Trophoblast cell (in vitro differentiated cells and primary cell): Measurements from ENCODE around the gene EPN2.

Experiments used
- DNase-seq, 2 donors: peaks; one replicate each; pipeline ENCODE4 v3.0.0-alpha.2; 2016
- H2AFZ ChIP-seq: 2 replicates; pipeline ENCODE4 v1.6.1; 2013; ENCODE audit warnings: low read length, moderate library complexity, mild to moderate bottlenecking; ENCODE audit not compliant: insufficient read depth, poor library complexity
- H2AK5ac ChIP-seq: 2 replicates; pipeline ENCODE4 v1.6.1; 2013; ENCODE audit warnings: mild to moderate bottlenecking, low read length
- H2BK120ac ChIP-seq: 2 replicates; pipeline ENCODE4 v1.6.1; 2013; ENCODE audit warnings: low read length, mild to moderate bottlenecking, moderate library complexity; ENCODE audit not compliant: insufficient read depth, poor library complexity
- H2BK12ac ChIP-seq: 2 replicates; pipeline ENCODE4 v1.6.1; 2013; ENCODE audit warnings: mild to moderate bottlenecking, low read length, moderate library complexity
- H2BK5ac ChIP-seq: 2 replicates; pipeline ENCODE4 v1.6.1; 2013; ENCODE audit warnings: low read length, low read depth, moderate library complexity, mild to moderate bottlenecking; ENCODE audit not compliant: poor library complexity
- H3K14ac ChIP-seq: 2 replicates; pipeline ENCODE4 v1.6.1; 2013; ENCODE audit warnings: mild to moderate bottlenecking, low read length
- H3K18ac ChIP-seq: 2 replicates; pipeline ENCODE4 v1.6.1; 2013; ENCODE audit warnings: mild to moderate bottlenecking, low read length
- H3K23ac ChIP-seq: 2 replicates; pipeline ENCODE4 v1.6.1; 2013; ENCODE audit warnings: low read length
- H3K27ac ChIP-seq: 2 replicates; pipeline ENCODE4 v1.5.1; 2013; ENCODE audit warnings: low read depth, mild to moderate bottlenecking, inconsistent platforms, low read length, moderate library complexity
- H3K27me3 ChIP-seq: 2 replicates; pipeline ENCODE4 v1.6.1; 2013; ENCODE audit warnings: inconsistent platforms, mild to moderate bottlenecking, low read length, moderate library complexity; ENCODE audit not compliant: insufficient read depth
- H3K36me3 ChIP-seq, 2 experiments: 1 replicate in 1 of 2; 2 replicates in 1 of 2; pipeline ENCODE4 v1.6.1; 2013; ENCODE audit warnings: low read length in 2 of 2, mild to moderate bottlenecking in 2 of 2, moderate library complexity in 1 of 2; ENCODE audit not compliant: insufficient read depth in 2 of 2, control insufficient read depth in 1 of 2
- H3K4ac ChIP-seq: 2 replicates; pipeline ENCODE4 v1.6.1; 2013; ENCODE audit warnings: low read depth, mild to moderate bottlenecking, low read length, moderate library complexity
- H3K4me1 ChIP-seq, 2 experiments: 1 replicate in 1 of 2; 2 replicates in 1 of 2; pipeline ENCODE4 v1.6.1; 2013; ENCODE audit warnings: low read length in 2 of 2, mild to moderate bottlenecking in 2 of 2, moderate library complexity in 1 of 2; ENCODE audit not compliant: insufficient read depth in 2 of 2, control insufficient read depth in 1 of 2
- H3K4me2 ChIP-seq: 2 replicates; pipeline ENCODE4 v1.6.1; 2013; ENCODE audit warnings: inconsistent platforms, mild to moderate bottlenecking, low read length, moderate library complexity
- H3K4me3 ChIP-seq: 2 replicates; pipeline ENCODE4 v1.5.1; 2013; ENCODE audit warnings: mild to moderate bottlenecking, low read depth, low read length, inconsistent platforms
- H3K79me1 ChIP-seq: one replicate; pipeline ENCODE4 v1.6.1; 2013; ENCODE audit warnings: low read length
- H3K79me2 ChIP-seq: 2 replicates; pipeline ENCODE4 v1.6.1; 2013; ENCODE audit warnings: low read length, mild to moderate bottlenecking; ENCODE audit not compliant: control insufficient read depth, insufficient read depth, poor library complexity
- H3K9ac ChIP-seq: 2 replicates; pipeline ENCODE4 v1.6.1; 2013; ENCODE audit warnings: mild to moderate bottlenecking, low read length
- H3K9me3 ChIP-seq: 2 replicates; pipeline ENCODE4 v1.6.1; 2013; ENCODE audit warnings: low read depth, mild to moderate bottlenecking, control low read depth, inconsistent platforms, low read length; ENCODE audit not compliant: insufficient read depth
- H4K12ac ChIP-seq: 2 replicates; pipeline ENCODE4 v1.6.1; 2013; ENCODE audit warnings: low read depth, mild to moderate bottlenecking, low read length, moderate library complexity
- H4K8ac ChIP-seq: 2 replicates; pipeline ENCODE4 v1.6.1; 2013; ENCODE audit warnings: low read depth, mild to moderate bottlenecking, low read length, moderate library complexity
- H4K91ac ChIP-seq: one replicate; pipeline ENCODE4 v1.6.1; 2013; ENCODE audit warnings: low read depth, mild to moderate bottlenecking, low read length, moderate library complexity
- WGBS: extraction: QIAGEN DNeasy Blood & Tissue Kit; methylation state at CpG from one replicate; pipeline ENCODE4 v1.1.7; 2013; ENCODE audit warnings: missing lambda C conversion rate; ENCODE audit not compliant: insufficient read length, insufficient coverage; ENCODE audit errors: extremely low coverage; 5-methylcytosine and 5-hydroxymethylcytosine counted together

EPN2 gene

GRCh38 chr17:19363460-19364035 lies 126.4 kb downstream of the EPN2 start:
- H3K4me1 ChIP-seq: peaks cover 4% of the 10 kb centered on the region in 2 experiments
- no peak overlapping the region for H4K12ac ChIP-seq
- H3K27ac ChIP-seq: no peak overlapping the region
- H3K4me2 ChIP-seq: no peak overlapping the region
- H3K23ac ChIP-seq: no peak overlapping the region
- H3K79me2 ChIP-seq: peaks cover 2% of the 10 kb centered on the region
- no peak overlapping the region for H2BK5ac ChIP-seq
- no CpG with 5 or more reads among the region's 6 CpGs for WGBS
- no peak for DNase-seq
- H3K27me3 ChIP-seq: no peaks in the 10 kb centered on the region
- no peak overlapping the region for H3K9ac ChIP-seq
- no peak overlapping the region for H2AFZ ChIP-seq
- no peak overlapping the region for H3K4ac ChIP-seq
- H2AK5ac ChIP-seq: no peak overlapping the region
- H2BK120ac ChIP-seq: no peak overlapping the region
- peaks cover 2% of the 10 kb centered on the region for H3K9me3 ChIP-seq
- H3K18ac ChIP-seq: no peak overlapping the region
- no peak overlapping the region for H2BK12ac ChIP-seq
- peaks cover 8% of the 10 kb centered on the region for H3K79me1 ChIP-seq
- H4K91ac ChIP-seq: no peak overlapping the region
- no peak overlapping the region for H3K14ac ChIP-seq
- no peak overlapping the region for H3K4me3 ChIP-seq
- H3K36me3 ChIP-seq: no peaks in the 10 kb centered on the region
- H4K8ac ChIP-seq: no peak overlapping the region

- no peak for DNase-seq
- WGBS: no CpG with 5 or more reads among the region's 14 CpGs
- Histone ChIP-seq H2AK5ac (no peak overlapping the region), H3K36me3 (no peaks in the 10 kb centered on the region), H3K9ac (no peak overlapping the region), H3K4me1 (peaks cover 4% of the 10 kb centered on the region in 2 experiments), H3K4me3 (no peak overlapping the region), H2AFZ (no peak overlapping the region), H3K79me1 (peaks cover 8% of the 10 kb centered on the region), H3K23ac (no peak overlapping the region), H3K4ac (no peak overlapping the region), H3K79me2 (peaks cover 2% of the 10 kb centered on the region), H3K18ac (no peak overlapping the region), H2BK120ac (no peak overlapping the region), H3K9me3 (peaks cover 2% of the 10 kb centered on the region), H4K91ac (no peak overlapping the region), H4K12ac (no peak overlapping the region), H3K4me2 (no peak overlapping the region), H3K14ac (no peak overlapping the region), H3K27me3 (no peaks in the 10 kb centered on the region), H3K27ac (no peak overlapping the region), H2BK12ac (no peak overlapping the region), H4K8ac (no peak overlapping the region), H2BK5ac (no peak overlapping the region)
Measured at GRCh38 chr17:19364699-19365498, 127.7 kb downstream of the EPN2 start.

GRCh38 chr17:19365499-19365817 lies 128.3 kb downstream of the EPN2 start:
- no peak overlapping the region for H4K91ac ChIP-seq
- no peak overlapping the region for H4K12ac ChIP-seq
- H3K79me1 ChIP-seq: peaks cover 8% of the 10 kb centered on the region
- H3K9me3 ChIP-seq: peaks cover 2% of the 10 kb centered on the region
- no peak for DNase-seq
- H3K23ac ChIP-seq: no peak overlapping the region
- no peak overlapping the region for H3K14ac ChIP-seq
- no peak overlapping the region for H2BK5ac ChIP-seq
- H2BK12ac ChIP-seq: no peak overlapping the region
- H3K4me1 ChIP-seq: peaks cover 4 to 6% of the 10 kb centered on the region in 2 experiments
- H3K36me3 ChIP-seq: no peaks in the 10 kb centered on the region
- H2BK120ac ChIP-seq: no peak overlapping the region
- no peak overlapping the region for H2AK5ac ChIP-seq
- H3K79me2 ChIP-seq: peaks cover 2% of the 10 kb centered on the region
- no CpG with 5 or more reads among the region's 4 CpGs for WGBS
- H3K4me2 ChIP-seq: no peak overlapping the region
- no peak overlapping the region for H3K4ac ChIP-seq
- H3K27me3 ChIP-seq: no peaks in the 10 kb centered on the region
- no peak overlapping the region for H3K18ac ChIP-seq
- no peak overlapping the region for H3K4me3 ChIP-seq
- no peak overlapping the region for H3K27ac ChIP-seq
- no peak overlapping the region for H2AFZ ChIP-seq
- no peak overlapping the region for H3K9ac ChIP-seq
- no peak overlapping the region for H4K8ac ChIP-seq

- H2AFZ ChIP-seq: no peak overlapping the region
- peaks cover 8% of the 10 kb centered on the region for H3K79me1 ChIP-seq
- no peaks in the 10 kb centered on the region for H3K36me3 ChIP-seq
- no peak overlapping the region for H2AK5ac ChIP-seq
- H4K8ac ChIP-seq: no peak overlapping the region
- WGBS: no CpG with 5 or more reads among the region's 9 CpGs
- H3K14ac ChIP-seq: no peak overlapping the region
- H3K4me1 ChIP-seq: peaks cover 4 to 10% of the 10 kb centered on the region in 2 experiments
- peaks cover 2% of the 10 kb centered on the region for H3K79me2 ChIP-seq
- H2BK5ac ChIP-seq: no peak overlapping the region
- H3K4me2 ChIP-seq: no peak overlapping the region
- H2BK12ac ChIP-seq: no peak overlapping the region
- no peak overlapping the region for H3K18ac ChIP-seq
- no peak overlapping the region for H3K27ac ChIP-seq
- no peak for DNase-seq
- no peak overlapping the region for H3K9ac ChIP-seq
- H3K4ac ChIP-seq: no peak overlapping the region
- no peak overlapping the region for H4K91ac ChIP-seq
- H3K27me3 ChIP-seq: no peaks in the 10 kb centered on the region
- H2BK120ac ChIP-seq: no peak overlapping the region
- H3K4me3 ChIP-seq: no peak overlapping the region
- H3K9me3 ChIP-seq: peaks cover 6% of the 10 kb centered on the region
- H4K12ac ChIP-seq: no peak overlapping the region
- H3K23ac ChIP-seq: no peak overlapping the region
Measured at GRCh38 chr17:19365833-19366636, 128.9 kb downstream of the EPN2 start.
